NB4 (cell line): ENCODE data around the gene EMD.

ENCODE experiments used
- TF ChIP-seq, protein P1 (sequence below): IDR thresholded peaks from one replicate; pipeline ENCODE4 v1.5.1; 2012; ENCODE audit warnings: low read depth, low read length
- TF ChIP-seq, protein P2 (sequence below): IDR thresholded peaks from 2 replicates; pipeline ENCODE4 v1.6.1; 2011; ENCODE audit warnings: low read depth, low read length

DNA sequence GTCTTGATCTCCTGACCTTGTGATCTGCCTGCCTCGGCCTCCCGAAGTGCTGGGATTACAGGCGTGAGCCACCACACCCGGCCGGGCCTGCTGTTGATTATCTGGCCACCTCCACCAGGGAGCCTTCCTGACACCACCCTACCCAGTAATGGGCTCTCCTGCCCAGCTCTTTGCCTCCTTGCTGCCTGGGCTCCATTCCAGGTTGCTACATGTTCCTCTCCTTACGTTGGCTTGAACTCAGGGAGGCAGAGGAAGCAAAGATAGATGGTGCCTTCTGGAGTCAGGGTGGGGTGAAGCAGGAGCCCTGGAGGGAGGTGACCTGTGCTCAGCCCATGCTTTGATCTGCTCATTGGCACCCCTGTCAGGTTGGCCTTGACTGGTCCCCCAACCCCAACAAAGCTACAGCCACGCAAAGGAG lies 31.0 kb upstream of the EMD start:
- TF ChIP-seq, protein P1, sequence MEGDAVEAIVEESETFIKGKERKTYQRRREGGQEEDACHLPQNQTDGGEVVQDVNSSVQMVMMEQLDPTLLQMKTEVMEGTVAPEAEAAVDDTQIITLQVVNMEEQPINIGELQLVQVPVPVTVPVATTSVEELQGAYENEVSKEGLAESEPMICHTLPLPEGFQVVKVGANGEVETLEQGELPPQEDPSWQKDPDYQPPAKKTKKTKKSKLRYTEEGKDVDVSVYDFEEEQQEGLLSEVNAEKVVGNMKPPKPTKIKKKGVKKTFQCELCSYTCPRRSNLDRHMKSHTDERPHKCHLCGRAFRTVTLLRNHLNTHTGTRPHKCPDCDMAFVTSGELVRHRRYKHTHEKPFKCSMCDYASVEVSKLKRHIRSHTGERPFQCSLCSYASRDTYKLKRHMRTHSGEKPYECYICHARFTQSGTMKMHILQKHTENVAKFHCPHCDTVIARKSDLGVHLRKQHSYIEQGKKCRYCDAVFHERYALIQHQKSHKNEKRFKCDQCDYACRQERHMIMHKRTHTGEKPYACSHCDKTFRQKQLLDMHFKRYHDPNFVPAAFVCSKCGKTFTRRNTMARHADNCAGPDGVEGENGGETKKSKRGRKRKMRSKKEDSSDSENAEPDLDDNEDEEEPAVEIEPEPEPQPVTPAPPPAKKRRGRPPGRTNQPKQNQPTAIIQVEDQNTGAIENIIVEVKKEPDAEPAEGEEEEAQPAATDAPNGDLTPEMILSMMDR, result no peak
- TF ChIP-seq, protein P2, sequence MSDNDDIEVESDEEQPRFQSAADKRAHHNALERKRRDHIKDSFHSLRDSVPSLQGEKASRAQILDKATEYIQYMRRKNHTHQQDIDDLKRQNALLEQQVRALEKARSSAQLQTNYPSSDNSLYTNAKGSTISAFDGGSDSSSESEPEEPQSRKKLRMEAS, result no peak
